H1 (cell line): ENCODE measurements around the gene PGGHG. TPM values are rescaled to one million over a fixed set of nuclear protein-coding genes. Genes with fewer than 3 reads are reported as not detected.
A peak's percentile ranks its signal among the peaks of the same experiment; 100 is the strongest.

Experiments used
- CTCF ChIA-PET: fragments of 300-600 bp; sonication (Branson Sonifier 250); formaldehyde crosslinking; loops from one replicate; lab custom pipeline; 2021; ENCODE audit not compliant: partially characterized antibody; lab: Charles Lee
- POLR2A ChIA-PET: fragments of 300-600 bp; sonication (Branson Sonifier 250); formaldehyde crosslinking; loops from one replicate; lab custom pipeline; 2021; ENCODE audit warnings: inconsistent platforms; ENCODE audit not compliant: partially characterized antibody; lab: Charles Lee
- DNase-seq, 2 experiments: peaks; one replicate each; pipeline versions ENCODE4 v3.0.0 to v3.0.0-alpha.2; 2010 to 2022; ENCODE audit warnings: low spot score in 2 of 2, low read depth in 1 of 2, mixed read lengths in 1 of 2
- FAIRE-seq: peaks from 2 replicates; lab custom pipeline; 2011; peaks lifted over from hg19 to GRCh38; lab: Jason Lieb, UNC
- H2AFZ ChIP-seq: 2 replicates; pipeline ENCODE4 v1.8.1; 2012; ENCODE audit warnings: low read length, inconsistent platforms
- H2AK5ac ChIP-seq: 2 replicates; pipeline ENCODE4 v1.6.1; 2013; ENCODE audit warnings: low read depth, low read length
- H2BK120ac ChIP-seq: replicated peaks from 2 replicates; pipeline ENCODE3; 2013; ENCODE audit warnings: low read depth, low read length, inconsistent platforms
- H2BK12ac ChIP-seq: 2 replicates; pipeline ENCODE4 v1.6.1; 2013; ENCODE audit warnings: low read depth, low read length
- H2BK15ac ChIP-seq: 2 replicates; pipeline ENCODE4 v1.6.1; 2013; ENCODE audit warnings: low read length
- H2BK20ac ChIP-seq: 2 replicates; pipeline ENCODE4 v1.6.1; 2013; ENCODE audit warnings: low read length
- H2BK5ac ChIP-seq: 2 replicates; pipeline ENCODE4 v1.6.1; 2013; ENCODE audit warnings: low read depth, low read length
- H3K14ac ChIP-seq: 2 replicates; pipeline ENCODE4 v1.6.1; 2013; ENCODE audit warnings: inconsistent platforms; ENCODE audit not compliant: insufficient read length
- H3K18ac ChIP-seq: 2 replicates; pipeline ENCODE4 v1.6.1; 2013; ENCODE audit warnings: low read length; ENCODE audit errors: extremely low read depth
- H3K23ac ChIP-seq: 2 replicates; pipeline ENCODE4 v1.6.1; 2013; ENCODE audit warnings: inconsistent platforms; ENCODE audit not compliant: insufficient read length
- H3K23me2 ChIP-seq: 2 replicates; pipeline ENCODE4 v1.6.1; 2013; ENCODE audit warnings: low read depth, low read length
- H3K27ac ChIP-seq: 2 replicates; pipeline ENCODE4 v1.6.1; 2011; ENCODE audit warnings: low read depth, low read length, inconsistent platforms
- H3K27me3 ChIP-seq, 4 experiments: replicated peaks in 1 of 4; 1 replicate in 1 of 4; 2 replicates in 3 of 4; pipeline versions ENCODE4 v1.6.1 to v1.8.1; 2011 to 2013; ENCODE audit warnings: low read length in 3 of 4, mild to moderate bottlenecking in 3 of 4, inconsistent platforms in 2 of 4, mixed read lengths in 2 of 4, moderate library complexity in 1 of 4; ENCODE audit not compliant: control insufficient read depth in 3 of 4, insufficient read depth in 3 of 4; ENCODE audit errors: extremely low read depth in 1 of 4
- H3K36me3 ChIP-seq, 4 experiments: 2 replicates each; pipeline versions ENCODE4 v1.6.1 to v1.8.1; 2011 to 2013; ENCODE audit warnings: mild to moderate bottlenecking in 4 of 4, low read length in 3 of 4, moderate library complexity in 2 of 4, control low read depth in 1 of 4, inconsistent platforms in 1 of 4; ENCODE audit not compliant: insufficient read depth in 4 of 4, control insufficient read depth in 2 of 4
- H3K4ac ChIP-seq: replicated peaks from 2 replicates; pipeline ENCODE3; 2013; ENCODE audit warnings: low read length, low read depth, mixed read lengths, inconsistent platforms; ENCODE audit not compliant: insufficient read length
- H3K4me1 ChIP-seq, 4 experiments: replicated peaks in 1 of 4; 1 replicate in 1 of 4; 2 replicates in 3 of 4; pipeline versions ENCODE4 v1.6.1 to v1.8.1; 2011 to 2013; ENCODE audit warnings: low read length in 3 of 4, inconsistent platforms in 2 of 4, mixed read lengths in 1 of 4; ENCODE audit not compliant: insufficient read depth in 4 of 4, control insufficient read depth in 3 of 4
- H3K4me2 ChIP-seq, 2 experiments: 2 replicates each; pipeline versions ENCODE4 v1.6.1 to v1.8.1; 2011 to 2013; ENCODE audit warnings: low read depth in 2 of 2, low read length in 2 of 2, control low read depth in 1 of 2, inconsistent platforms in 1 of 2, mild to moderate bottlenecking in 1 of 2; ENCODE audit not compliant: insufficient read depth in 1 of 2
- H3K4me3 ChIP-seq, 4 experiments: fragments of 200-600, 300-600 bp in 1 of 4; sonication (generic), shearing (Covaris generic), sonication (Bioruptor Twin) in 1 of 4; 2 replicates each; pipeline versions ENCODE4 v1.5.1 to v1.8.1; 2011 to 2016; ENCODE audit warnings: low read length in 4 of 4, low read depth in 3 of 4, control low read depth in 2 of 4, inconsistent platforms in 2 of 4, mild to moderate bottlenecking in 2 of 4, mixed read lengths in 1 of 4, moderate library complexity in 1 of 4; ENCODE audit not compliant: insufficient read depth in 2 of 4; ENCODE audit errors: extremely low read depth in 1 of 4
- H3K56ac ChIP-seq: replicated peaks from 2 replicates; pipeline ENCODE3; 2013; ENCODE audit warnings: low read depth, mild to moderate bottlenecking, mixed read lengths, low read length, inconsistent platforms; ENCODE audit not compliant: insufficient read length
- H3K79me1 ChIP-seq: 2 replicates; pipeline ENCODE4 v1.6.1; 2013; ENCODE audit warnings: low read depth, low read length, control low read depth
- H3K79me2 ChIP-seq, 2 experiments: 2 replicates each; pipeline versions ENCODE4 v1.6.1 to v1.8.1; 2012 to 2013; ENCODE audit warnings: low read length in 2 of 2, mild to moderate bottlenecking in 2 of 2, inconsistent platforms in 1 of 2; ENCODE audit not compliant: insufficient read depth in 2 of 2, control insufficient read depth in 1 of 2
- H3K9ac ChIP-seq, 4 experiments: replicated peaks in 1 of 4; 1 replicate in 1 of 4; 2 replicates in 3 of 4; pipeline versions ENCODE4 v1.6.1 to v1.8.1; 2011 to 2013; ENCODE audit warnings: low read depth in 3 of 4, low read length in 3 of 4, control low read depth in 2 of 4, mild to moderate bottlenecking in 2 of 4, moderate library complexity in 2 of 4, inconsistent platforms in 1 of 4; ENCODE audit errors: extremely low read depth in 1 of 4
- H3K9me3 ChIP-seq, 2 experiments: 2 replicates each; pipeline versions ENCODE4 v1.6.1 to v1.8.1; 2012 to 2013; ENCODE audit warnings: mild to moderate bottlenecking in 2 of 2, moderate library complexity in 2 of 2, control low read depth in 1 of 2, inconsistent platforms in 1 of 2, low read depth in 1 of 2, low read length in 1 of 2, mixed read lengths in 1 of 2; ENCODE audit not compliant: insufficient read depth in 2 of 2
- H4K20me1 ChIP-seq, 2 experiments: replicated peaks in 1 of 2; 2 replicates each; pipeline versions ENCODE3 to v1.8.1; 2011 to 2013; ENCODE audit warnings: inconsistent platforms in 2 of 2, low read length in 2 of 2, mild to moderate bottlenecking in 1 of 2; ENCODE audit not compliant: insufficient read depth in 2 of 2, control insufficient read depth in 1 of 2
- H4K5ac ChIP-seq: 2 replicates; pipeline ENCODE4 v1.6.1; 2013; ENCODE audit warnings: low read length, low read depth, mixed read lengths, inconsistent platforms; ENCODE audit not compliant: insufficient read length
- H4K8ac ChIP-seq: 2 replicates; pipeline ENCODE4 v1.8.0; 2013; ENCODE audit warnings: mild to moderate bottlenecking, moderate library complexity, low read length, inconsistent platforms; ENCODE audit not compliant: insufficient read depth; ENCODE audit errors: extremely low read depth
- H4K91ac ChIP-seq: replicated peaks from 2 replicates; pipeline ENCODE3; 2013; ENCODE audit warnings: low read length, mixed read lengths, inconsistent platforms; ENCODE audit not compliant: insufficient read length
- BACH1 ChIP-seq: IDR thresholded peaks from 2 replicates; pipeline ENCODE4 v1.6.1; 2012; ENCODE audit warnings: low read length, improper control_type of control experiment
- E2F6 ChIP-seq: IDR thresholded peaks from 2 replicates; pipeline ENCODE4 v1.6.1; 2012; ENCODE audit warnings: inconsistent platforms
- USF2 ChIP-seq: IDR thresholded peaks from 2 replicates; pipeline ENCODE4 v1.6.1; 2011; ENCODE audit warnings: low read length, improper control_type of control experiment
- WGBS, 2 experiments: shearing (Covaris generic) in 1 of 2; methylation state at CpG; one replicate each; pipeline versions ENCODE4 v1.1.6 to v1.1.7; 2013 to 2015; ENCODE audit warnings: low lambda C conversion rate in 2 of 2, mixed read lengths in 2 of 2, inconsistent platforms in 1 of 2, low coverage in 1 of 2, missing lambda C conversion rate in 1 of 2; ENCODE audit not compliant: insufficient replicate concordance in 2 of 2, insufficient coverage in 1 of 2, insufficient read length in 1 of 2; ENCODE audit errors: extremely low coverage in 1 of 2, missing lambda C conversion rate in 1 of 2; 5-methylcytosine and 5-hydroxymethylcytosine counted together
- polyA plus RNA-seq, 7 experiments: library from polyadenylated mRNA; depleted of rRNA in 3 of 7; stranded (reverse) in 5 of 7; unstranded in 2 of 7; fragments of >200 nt in 5 of 7; fragments of 200-250 nt in 2 of 7; gene quantifications; 1 replicate in 5 of 7; 2 replicates in 1 of 7; 4 replicates in 1 of 7; pipeline versions ENCODE4 v1.2.1 to v1.2.3, GENCODE V29; 2011 to 2013; ENCODE audit warnings: missing spikeins in 2 of 7, mixed read lengths in 2 of 7
- total RNA-seq: library from RNA; stranded (reverse); fragmentation: NEBNext Ultra II Directional; extraction: Animal tissue kit (Norgen Biotek cat#: 25700); gene quantifications from 2 replicates; pipeline ENCODE4 v1.2.1, GENCODE V29; 2021

Gene PGGHG
- total and polyA plus RNA-seq, 2 of the 8 experiments (the other 6 are each of a cell fraction or from before 2014, with no cell fraction given), result 34.8 to 60.7 TPM

DNA sequence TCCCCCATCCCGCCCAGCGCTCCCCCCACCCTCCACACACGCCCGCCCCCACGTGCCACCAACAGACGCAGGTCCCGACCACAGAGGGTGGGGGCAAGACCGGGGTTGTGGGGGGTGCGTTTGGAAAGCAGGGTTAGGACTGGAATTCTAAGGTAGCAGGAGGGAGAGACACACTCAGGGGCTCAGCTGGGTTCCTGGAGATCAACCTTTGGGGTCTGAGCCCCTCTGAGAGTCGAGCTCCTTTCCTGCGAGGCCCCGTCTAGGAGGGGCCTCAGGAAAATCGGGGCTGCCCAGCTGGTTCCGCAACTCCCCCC is 429 bp downstream of the PGGHG start:
- 100% methylated on average over 1 of the region's 14 CpGs; no CpG with 5 or more reads in 1 of the 2 experiments for WGBS, 2 experiments
- Histone ChIP-seq H3K79me1 (0 out of 2 replicates have a peak, but pooled peaks cover 4% of the 10 kb centered on the region), H4K8ac (0 out of 2 replicates have a peak overlapping the region, but pooled peaks have one; percentile 42), H2BK15ac (no peak overlapping the region), H3K4me3 (peak overlapping the region; percentile 1 to 53 (median 24); a peak in 6 of 8 replicates), H4K5ac (no peak overlapping the region), H2AFZ (no peak overlapping the region), H3K9me3 (peaks cover 0 to 3% of the 10 kb centered on the region in 2 experiments; a peak in 1 of 4 replicates), H3K79me2 (no peaks in the 10 kb centered on the region), H3K14ac (no peak overlapping the region), H3K23ac (no peak overlapping the region), H4K91ac (peak overlapping the region; percentile 97), H2BK20ac (no peak overlapping the region), H3K56ac (no peak overlapping the region), H3K18ac (no peak overlapping the region; the same call in 1 of the 2 replicates), H2BK5ac (0 out of 2 replicates have a peak overlapping the region, but pooled peaks have one; percentile 21), H2BK120ac (no peak overlapping the region), H3K9ac (no peak overlapping the region), H3K4me2 (peak overlapping the region; percentile 63 to 84), H3K23me2 (peaks cover 5% of the 10 kb centered on the region; the same call in 1 of the 2 replicates), H3K36me3 (peaks cover 3 to 22% (median 10%) of the 10 kb centered on the region in 4 experiments; a peak in 6 of 8 replicates), H3K4me1 (peaks cover 0 to 41% (median 30%) of the 10 kb centered on the region in 4 experiments; a peak in 6 of 7 replicates), H3K4ac (peak overlapping the region; percentile 94), H2BK12ac (no peak overlapping the region), H4K20me1 (no peaks in the 10 kb centered on the region), H3K27ac (no peak overlapping the region), H2AK5ac (0 out of 2 replicates have a peak overlapping the region, but pooled peaks have one; percentile 87), H3K27me3 (peaks cover 5 to 16% (median 13%) of the 10 kb centered on the region in 4 experiments; a peak in 6 of 7 replicates)
- ChIA-PET CTCF (interaction anchor here (1.1 to 3.9 kb wide), 6 partner anchors 8 to 39 kb away, joined by 3 to 30 read pairs (median 8); no protein-coding TSS in a partner anchor), POLR2A (interaction anchor here (0.8 to 7.7 kb wide), 11 partner anchors 9 to 200 kb away, joined by 3 to 51 read pairs (median 3); partner anchors contain the start of gene IFITM5)
- TF ChIP-seq E2F6 (0 out of 2 replicates have a peak, but pooled peaks have one; percentile 15), USF2 (no peak), BACH1 (no peak)
- DNase-seq (peak in 1 of 2 experiments; percentile 46), FAIRE-seq (no peak)
